Activated CD8-positive, alpha-beta T cell treated with anti-CD3 and anti-CD28 coated beads for 36 hours (primary cell): ENCODE measurements around the gene GREB1. TPM values are rescaled to one million over a fixed set of nuclear protein-coding genes. Genes with fewer than 3 reads are reported as not detected.

ENCODE experiments used
- ATAC-seq: fragments of 200-7000 bp; cut with Tn5 transposase; one replicate; pipeline ENCODE4 v1.10.0; 2021; ENCODE audit warnings: mild to moderate bottlenecking, moderate library complexity
- CTCF ChIA-PET: fragments of 350-600 bp; sonication (Branson Sonifier 250); formaldehyde crosslinking; loops from one replicate; lab custom pipeline; 2021; ENCODE audit warnings: antibody characterized with exemption; lab: Charles Lee
- POLR2A ChIA-PET: fragments of 350-600 bp; sonication (Branson Sonifier 250); formaldehyde crosslinking; loops from one replicate; lab custom pipeline; 2021; ENCODE audit warnings: antibody characterized with exemption; lab: Charles Lee
- DNase-seq: peaks from one replicate; pipeline ENCODE4 v3.0.0-alpha.2; 2020
- H3K27ac Mint-ChIP-seq: one replicate; pipeline ENCODE4 v1.8.0; 2021; ENCODE audit warnings: mild to moderate bottlenecking, mixed read lengths
- H3K27me3 Mint-ChIP-seq: one replicate; pipeline ENCODE4 v1.8.0; 2021; ENCODE audit warnings: mixed read lengths
- H3K36me3 Mint-ChIP-seq: one replicate; pipeline ENCODE4 v1.8.0; 2021; ENCODE audit warnings: low read depth, mixed read lengths
- H3K4me1 Mint-ChIP-seq: one replicate; pipeline ENCODE4 v1.8.0; 2021; ENCODE audit warnings: low read depth, mixed read lengths
- H3K4me3 Mint-ChIP-seq: one replicate; pipeline ENCODE4 v1.8.0; 2021; ENCODE audit warnings: mild to moderate bottlenecking, moderate library complexity, mixed read lengths
- H3K9me3 Mint-ChIP-seq: one replicate; pipeline ENCODE4 v1.8.0; 2021; ENCODE audit warnings: mixed read lengths
- CTCF ChIP-seq: fragments of 200-600 bp; IDR thresholded peaks from one replicate; pipeline ENCODE4 v1.8.0; 2022; ENCODE audit warnings: antibody characterized with exemption, mild to moderate bottlenecking
- intact Hi-C: fragments of 100-400 bp; cut with micrococcal nuclease; formaldehyde crosslinking; loops from one replicate; pipeline ENCODE4 v1.10.0; 2022
- total RNA-seq, 2 experiments: library from RNA; stranded (reverse); gene quantifications; one replicate each; pipeline ENCODE4 v1.2.3, GENCODE V29; 2021

Gene GREB1
- total RNA-seq, 2 experiments from 2014 or later, result 1.5 TPM

GRCh38 chr2:11499081-11499743 is 34.6 kb upstream of the GREB1 start:
- H3K27ac Mint-ChIP-seq, result no peak overlapping the region
- POLR2A ChIA-PET, result interaction anchor here (0.6 kb wide), 1 partner anchor 33 kb away, joined by 3 read pairs; the partner anchor contains the start of gene E2F6

GRCh38 chr2:11500702-11501303 is 33.0 kb upstream of the GREB1 start:
- no peak overlapping the region for H3K27ac Mint-ChIP-seq
- ChIA-PET CTCF (no interaction called here), POLR2A (no interaction called here)
- H3K36me3 Mint-ChIP-seq, result no peaks in the 10 kb centered on the region
- ATAC-seq (no peak), DNase-seq (no peak)
- intact Hi-C loops, result no loop called here
- peaks cover 17% of the 10 kb centered on the region for H3K27me3 Mint-ChIP-seq
- TF ChIP-seq CTCF, result no peak
- peaks cover 5% of the 10 kb centered on the region for H3K4me1 Mint-ChIP-seq
- peaks cover 2% of the 10 kb centered on the region for H3K9me3 Mint-ChIP-seq
- no peak overlapping the region for H3K4me3 Mint-ChIP-seq

More at GRCh38 chr2:11499081-11499743, 34.6 kb upstream of the GREB1 start:
- H3K9me3 Mint-ChIP-seq, result peaks cover 2% of the 10 kb centered on the region
- CTCF ChIA-PET, result interaction anchor here (1.1 to 1.7 kb wide), 3 partner anchors 82 to 85 kb away, joined by 3 to 4 read pairs (median 3); no protein-coding TSS in a partner anchor
- no peak for TF ChIP-seq CTCF
- no peak for DNase-seq
- no peak overlapping the region for H3K4me3 Mint-ChIP-seq
- peaks cover 15% of the 10 kb centered on the region for H3K27me3 Mint-ChIP-seq
- no peaks in the 10 kb centered on the region for H3K36me3 Mint-ChIP-seq
- peaks cover 5% of the 10 kb centered on the region for H3K4me1 Mint-ChIP-seq
- intact Hi-C loops, result no loop called here
- ATAC-seq, result no peak

GRCh38 chr2:11502740-11503292 is 31.0 kb upstream of the GREB1 start:
- Mint-ChIP-seq H3K36me3 (no peaks in the 10 kb centered on the region), H3K27ac (no peak overlapping the region), H3K4me3 (no peak overlapping the region), H3K27me3 (peaks cover 17% of the 10 kb centered on the region), H3K4me1 (peaks cover 5% of the 10 kb centered on the region), H3K9me3 (peaks cover 2% of the 10 kb centered on the region)
- TF ChIP-seq CTCF, result no peak
- ChIA-PET CTCF (no interaction called here), POLR2A (no interaction called here)
- ATAC-seq (no peak), DNase-seq (no peak)
- intact Hi-C loops, result no loop called here

- ATAC-seq, result no peak
- Mint-ChIP-seq H3K27ac (no peak overlapping the region), H3K9me3 (peaks cover 2% of the 10 kb centered on the region), H3K36me3 (no peaks in the 10 kb centered on the region), H3K27me3 (peaks cover 17% of the 10 kb centered on the region), H3K4me1 (peaks cover 5% of the 10 kb centered on the region), H3K4me3 (no peak overlapping the region)
- intact Hi-C loops, result no loop called here
- ChIA-PET CTCF (no interaction called here), POLR2A (no interaction called here)
- no peak for TF ChIP-seq CTCF
- DNase-seq, result no peak
Measured at GRCh38 chr2:11503354-11503927, 30.4 kb upstream of the GREB1 start.
